Upper lobe of left lung (tissue), 4 donors: ENCODE results near the gene TRIM44.

ENCODE experiments used
- CTCF ChIP-seq, 6 experiments: fragments of 450-650 bp in 4 of 6; fragments of 200-600 bp in 2 of 6; sonication (generic) in 2 of 6; IDR thresholded peaks; one replicate each; pipeline ENCODE4 v1.5.1; 2016 to 2019; ENCODE audit warnings: antibody characterized with exemption in 6 of 6
- EP300 ChIP-seq, 4 donors: sonication (generic); formaldehyde crosslinking; IDR thresholded peaks; one replicate each; pipeline ENCODE4 v1.5.1; 2017; ENCODE audit warnings: antibody characterized with exemption in 4 of 4, control low read depth in 2 of 4
- POLR2A ChIP-seq, 4 donors: fragments of 450-650 bp; IDR thresholded peaks; one replicate each; pipeline ENCODE4 v1.5.1; 2016 to 2017; ENCODE audit warnings: antibody characterized with exemption in 4 of 4, mild to moderate bottlenecking in 2 of 4
- POLR2AphosphoS5 ChIP-seq, 2 donors: sonication (generic); formaldehyde crosslinking; IDR thresholded peaks; one replicate each; pipeline ENCODE4 v1.5.1; 2017; ENCODE audit warnings: antibody characterized with exemption in 2 of 2

GRCh38 chr11:35750315-35750714, 87.7 kb downstream of the TRIM44 start:
- no peak for TF ChIP-seq EP300 (IDR thresholded peaks at IDR 0.05)
- no peak for TF ChIP-seq POLR2AphosphoS5 (IDR thresholded peaks at IDR 0.05)
- no peak for TF ChIP-seq CTCF (IDR thresholded peaks at IDR 0.05)
- no peak for TF ChIP-seq POLR2A (IDR thresholded peaks at IDR 0.05)
